Epidermal melanocyte (primary cell): ENCODE results near the gene DOCK1.

Experiments used
- DNase-seq: peaks from one replicate; pipeline ENCODE4 v3.0.0; 2011; ENCODE audit warnings: low spot score; ENCODE audit not compliant: insufficient read length

Gene DOCK1

GRCh38 chr10:127034034-127034633, 128.9 kb downstream of the DOCK1 start:
- DNase-seq, result no peak

- DNase-seq, result no peak
Measured at GRCh38 chr10:127034790-127035189, 129.6 kb downstream of the DOCK1 start.

- no peak for DNase-seq
Measured at GRCh38 chr10:127035827-127036226, 130.6 kb downstream of the DOCK1 start.

- DNase-seq, result no peak
Measured at GRCh38 chr10:127036987-127037386, 131.8 kb downstream of the DOCK1 start.

- DNase-seq, result no peak
Measured at GRCh38 chr10:127039435-127039834, 134.2 kb downstream of the DOCK1 start.

- DNase-seq, result no peak
Measured at GRCh38 chr10:127040756-127041155, 135.5 kb downstream of the DOCK1 start.

- DNase-seq, result no peak
Measured at GRCh38 chr10:127041552-127041951, 136.3 kb downstream of the DOCK1 start.

GRCh38 chr10:127043301-127043700, 138.1 kb downstream of the DOCK1 start:
- DNase-seq, result no peak

- no peak for DNase-seq
Measured at GRCh38 chr10:127044186-127044585, 139.0 kb downstream of the DOCK1 start.

GRCh38 chr10:127046975-127047877, 142.0 kb downstream of the DOCK1 start:
- DNase-seq, result no peak

- DNase-seq, result no peak
Measured at GRCh38 chr10:127047878-127048238, 142.6 kb downstream of the DOCK1 start.

- no peak for DNase-seq
Measured at GRCh38 chr10:127048630-127049029, 143.4 kb downstream of the DOCK1 start.

GRCh38 chr10:127052001-127052400, 146.8 kb downstream of the DOCK1 start:
- no peak for DNase-seq

GRCh38 chr10:127055263-127055662, 150.0 kb downstream of the DOCK1 start:
- no peak for DNase-seq

GRCh38 chr10:127059314-127059713, 154.1 kb downstream of the DOCK1 start:
- no peak for DNase-seq

GRCh38 chr10:127063762-127064161, 158.5 kb downstream of the DOCK1 start:
- no peak for DNase-seq

GRCh38 chr10:127064474-127064873, 159.2 kb downstream of the DOCK1 start:
- no peak for DNase-seq

GRCh38 chr10:127067542-127068194, 162.4 kb downstream of the DOCK1 start:
- no peak for DNase-seq

- no peak for DNase-seq
Measured at GRCh38 chr10:127068485-127068884, 163.3 kb downstream of the DOCK1 start.

GRCh38 chr10:127069436-127069835, 164.2 kb downstream of the DOCK1 start:
- no peak for DNase-seq

- no peak for DNase-seq
Measured at GRCh38 chr10:127071126-127071525, 165.9 kb downstream of the DOCK1 start.

- DNase-seq, result no peak
Measured at GRCh38 chr10:127073666-127074065, 168.4 kb downstream of the DOCK1 start.
